Measurements from ENCODE around the gene ACACB. TPM values are rescaled to one million over a fixed set of nuclear protein-coding genes. Genes with fewer than 3 reads are reported as not detected.

ACACB gene
- total RNA-seq, 2 donors from 2014 or later: 6.8 to 12.7 TPM

- TF ChIP-seq, protein P1, sequence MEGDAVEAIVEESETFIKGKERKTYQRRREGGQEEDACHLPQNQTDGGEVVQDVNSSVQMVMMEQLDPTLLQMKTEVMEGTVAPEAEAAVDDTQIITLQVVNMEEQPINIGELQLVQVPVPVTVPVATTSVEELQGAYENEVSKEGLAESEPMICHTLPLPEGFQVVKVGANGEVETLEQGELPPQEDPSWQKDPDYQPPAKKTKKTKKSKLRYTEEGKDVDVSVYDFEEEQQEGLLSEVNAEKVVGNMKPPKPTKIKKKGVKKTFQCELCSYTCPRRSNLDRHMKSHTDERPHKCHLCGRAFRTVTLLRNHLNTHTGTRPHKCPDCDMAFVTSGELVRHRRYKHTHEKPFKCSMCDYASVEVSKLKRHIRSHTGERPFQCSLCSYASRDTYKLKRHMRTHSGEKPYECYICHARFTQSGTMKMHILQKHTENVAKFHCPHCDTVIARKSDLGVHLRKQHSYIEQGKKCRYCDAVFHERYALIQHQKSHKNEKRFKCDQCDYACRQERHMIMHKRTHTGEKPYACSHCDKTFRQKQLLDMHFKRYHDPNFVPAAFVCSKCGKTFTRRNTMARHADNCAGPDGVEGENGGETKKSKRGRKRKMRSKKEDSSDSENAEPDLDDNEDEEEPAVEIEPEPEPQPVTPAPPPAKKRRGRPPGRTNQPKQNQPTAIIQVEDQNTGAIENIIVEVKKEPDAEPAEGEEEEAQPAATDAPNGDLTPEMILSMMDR (conservative IDR thresholded peaks at IDR 0.05): peak; percentile 56
- H3K9me3 ChIP-seq (ENCODE audit: control insufficient read depth, low read length): no peaks in the 10 kb centered on the region
- 53 to 67% methylated on average over 4 to 16 of the region's 16 CpGs for WGBS, 2 experiments (ENCODE audit: insufficient coverage in 1 of 2, insufficient read length in 1 of 2)
- Mint-ChIP-seq H3K27me3 (ENCODE audit: insufficient read depth) (peaks cover 12% of the 10 kb centered on the region), H3K36me3 (ENCODE audit: low read depth) (no peaks in the 10 kb centered on the region), H3K4me1 (peaks cover 7% of the 10 kb centered on the region), H3K9me3 (peaks cover 4% of the 10 kb centered on the region), H3K27ac (no peak overlapping the region), H3K4me3 (no peak overlapping the region)
- H3K4me3 ChIP-seq (ENCODE audit: low read length): no peak overlapping the region
- no peaks in the 10 kb centered on the region for H3K27me3 ChIP-seq (ENCODE audit: control insufficient read depth, insufficient read depth, low read length, poor library complexity, severe bottlenecking)
- no peak overlapping the region for H3K27ac ChIP-seq (ENCODE audit: low read depth, low read length)
- no peaks in the 10 kb centered on the region for H3K4me1 ChIP-seq (ENCODE audit: control insufficient read depth, insufficient read depth, low read length)
- H3K9ac ChIP-seq (ENCODE audit: extremely low read depth, low read length, poor library complexity, severe bottlenecking): no peak overlapping the region
- DNase-seq: peak; percentile 87
- no peaks in the 10 kb centered on the region for H3K36me3 ChIP-seq (ENCODE audit: control insufficient read depth, insufficient read depth, low read length)
Observed at GRCh38 chr12:109273354-109273753, 157.0 kb downstream of the ACACB start.

DNA sequence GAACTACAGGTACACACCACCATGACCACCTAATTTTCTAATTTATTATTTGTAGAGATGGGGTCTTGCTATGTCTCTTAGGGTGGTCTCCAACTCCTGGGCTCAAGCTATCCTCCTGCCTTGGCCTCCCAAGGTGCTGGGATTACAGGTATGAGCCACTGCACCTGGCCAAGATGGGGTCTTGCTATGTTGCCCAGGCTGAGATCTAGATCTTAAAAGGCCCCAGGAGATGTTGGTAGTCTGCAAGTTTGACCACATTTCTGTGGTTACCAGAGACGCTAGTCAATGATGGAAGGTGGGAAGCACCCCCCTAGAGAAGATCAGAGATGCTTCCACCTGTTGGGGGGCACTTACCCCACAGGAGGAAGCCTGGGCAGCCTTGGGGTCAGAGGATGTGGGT lies 158.0 kb downstream of the ACACB start:
- TF ChIP-seq, protein P1 (conservative IDR thresholded peaks at IDR 0.05): no peak
- Histone ChIP-seq H3K4me1 (ENCODE audit: control insufficient read depth, insufficient read depth, low read length) (no peaks in the 10 kb centered on the region), H3K27me3 (ENCODE audit: control insufficient read depth, insufficient read depth, low read length, poor library complexity, severe bottlenecking) (no peaks in the 10 kb centered on the region), H3K9me3 (ENCODE audit: control insufficient read depth, low read length) (no peaks in the 10 kb centered on the region), H3K36me3 (ENCODE audit: control insufficient read depth, insufficient read depth, low read length) (no peaks in the 10 kb centered on the region), H3K9ac (ENCODE audit: extremely low read depth, low read length, poor library complexity, severe bottlenecking) (no peak overlapping the region), H3K4me3 (ENCODE audit: low read length) (no peak overlapping the region), H3K27ac (ENCODE audit: low read depth, low read length) (no peak overlapping the region)
- Mint-ChIP-seq H3K4me1 (peaks cover 9% of the 10 kb centered on the region), H3K4me3 (no peak overlapping the region), H3K9me3 (peaks cover 4% of the 10 kb centered on the region), H3K36me3 (ENCODE audit: low read depth) (no peaks in the 10 kb centered on the region), H3K27me3 (ENCODE audit: insufficient read depth) (peaks cover 12% of the 10 kb centered on the region), H3K27ac (no peak overlapping the region)
- 60 to 92% methylated on average over 1 of the region's 1 CpG for WGBS, 2 experiments (ENCODE audit: insufficient coverage in 1 of 2, insufficient read length in 1 of 2)
- no peak for DNase-seq

- Histone ChIP-seq H3K4me3 (ENCODE audit: low read length) (no peak overlapping the region), H3K36me3 (ENCODE audit: control insufficient read depth, insufficient read depth, low read length) (no peaks in the 10 kb centered on the region), H3K27me3 (ENCODE audit: control insufficient read depth, insufficient read depth, low read length, poor library complexity, severe bottlenecking) (no peaks in the 10 kb centered on the region), H3K9ac (ENCODE audit: extremely low read depth, low read length, poor library complexity, severe bottlenecking) (no peak overlapping the region), H3K9me3 (ENCODE audit: control insufficient read depth, low read length) (no peaks in the 10 kb centered on the region), H3K27ac (ENCODE audit: low read depth, low read length) (no peak overlapping the region), H3K4me1 (ENCODE audit: control insufficient read depth, insufficient read depth, low read length) (no peaks in the 10 kb centered on the region)
- WGBS, 2 experiments (ENCODE audit: insufficient coverage in 1 of 2, insufficient read length in 1 of 2): 70 to 85% methylated on average over 3 to 4 of the region's 4 CpGs
- DNase-seq: no peak
- Mint-ChIP-seq H3K9me3 (peaks cover 2% of the 10 kb centered on the region), H3K4me1 (peaks cover 9% of the 10 kb centered on the region), H3K27ac (no peak overlapping the region), H3K4me3 (no peak overlapping the region), H3K27me3 (ENCODE audit: insufficient read depth) (peaks cover 10% of the 10 kb centered on the region), H3K36me3 (ENCODE audit: low read depth) (no peaks in the 10 kb centered on the region)
- TF ChIP-seq, protein P1 (conservative IDR thresholded peaks at IDR 0.05): no peak
Observed at GRCh38 chr12:109275173-109275572, 158.8 kb downstream of the ACACB start.
